PC-3 (cell line): Measurements from ENCODE around the gene MORN4. TPM values are rescaled to one million over a fixed set of nuclear protein-coding genes. Genes with fewer than 3 reads are reported as not detected.

ENCODE experiments used
- ATAC-seq: fragments of 200-7000 bp; cut with Tn5 transposase; 2 replicates; pipeline ENCODE4 v1.9.1; 2020; ENCODE audit warnings: mild to moderate bottlenecking, moderate library complexity
- BruUV-seq: library from RNA; stranded (reverse); fragments of 400-500 nt; replicated peaks from 2 replicates; lab custom pipeline; 2021; lab: Mats Ljungman, UMichigan
- CTCF ChIA-PET: fragments of 300-600 bp; sonication (Branson Sonifier 250); formaldehyde crosslinking; loops from one replicate; lab custom pipeline; 2022; ENCODE audit warnings: antibody characterized with exemption; lab: Charles Lee
- POLR2A ChIA-PET: fragments of 300-600 bp; sonication (Branson Sonifier 250); formaldehyde crosslinking; loops from one replicate; lab custom pipeline; 2022; ENCODE audit warnings: antibody characterized with exemption; ENCODE audit not compliant: unreplicated experiment; lab: Charles Lee
- DNase-seq: peaks from one replicate; pipeline ENCODE4 v3.0.0-alpha.2; 2015
- H2AFZ ChIP-seq: fragments of 300-600 bp; sonication (generic); 2 replicates; pipeline ENCODE4 v1.6.0; 2016; ENCODE audit warnings: antibody characterized with exemption, low read length
- H3F3A ChIP-seq: fragments of 300-600 bp; sonication (generic); one replicate; pipeline ENCODE4 v1.6.0; 2017; ENCODE audit warnings: antibody characterized with exemption, low read length, control low read depth, mild to moderate bottlenecking; ENCODE audit not compliant: unreplicated experiment
- H3K27ac ChIP-seq: fragments of 300-600 bp; sonication (generic); 2 replicates; pipeline ENCODE4 v1.5.1; 2016; ENCODE audit warnings: mild to moderate bottlenecking, low read length
- H3K27me3 ChIP-seq: fragments of 300-600 bp; sonication (generic); 2 replicates; pipeline ENCODE4 v1.6.1; 2016; ENCODE audit warnings: low read length, mixed read lengths
- H3K36me3 ChIP-seq: fragments of 300-600 bp; sonication (generic); 2 replicates; pipeline ENCODE4 v1.6.1; 2016; ENCODE audit warnings: low read depth, mixed run types, low read length, mixed read lengths
- H3K4me1 ChIP-seq: fragments of 300-600 bp; sonication (generic); 2 replicates; pipeline ENCODE4 v1.5.1; 2016; ENCODE audit warnings: low read length; ENCODE audit not compliant: insufficient read depth
- H3K4me2 ChIP-seq: fragments of 300-600 bp; sonication (generic); 2 replicates; pipeline ENCODE4 v1.6.0; 2016; ENCODE audit warnings: low read length
- H3K4me3 ChIP-seq: fragments of 300-600 bp; sonication (generic); 2 replicates; pipeline ENCODE4 v1.5.1; 2016; ENCODE audit warnings: mild to moderate bottlenecking, low read length, mixed read lengths
- H3K79me2 ChIP-seq: fragments of 300-600 bp; sonication (generic); 2 replicates; pipeline ENCODE4 v1.6.1; 2017; ENCODE audit warnings: low read length, mixed read lengths
- H3K9ac ChIP-seq: fragments of 300-600 bp; sonication (generic); 2 replicates; pipeline ENCODE4 v1.6.0; 2016; ENCODE audit warnings: mild to moderate bottlenecking, low read length
- H3K9me2 ChIP-seq: fragments of 300-600 bp; sonication (generic); replicated peaks from 2 replicates; pipeline ENCODE4 v1.6.1; 2016; ENCODE audit warnings: mixed run types, low read length, mixed read lengths
- H3K9me3 ChIP-seq: fragments of 300-600 bp; sonication (generic); 2 replicates; pipeline ENCODE4 v1.6.1; 2016; ENCODE audit warnings: low read length, mixed read lengths
- H4K20me1 ChIP-seq: fragments of 300-600 bp; sonication (generic); 2 replicates; pipeline ENCODE4 v1.6.1; 2016; ENCODE audit warnings: low read length, mixed read lengths
- CTCF ChIP-seq: fragments of 300-600 bp; sonication (generic); conservative IDR thresholded peaks from 2 replicates; pipeline ENCODE4 v1.5.1; 2017; ENCODE audit warnings: antibody characterized with exemption, low read depth, mild to moderate bottlenecking, low read length
- EZH2 ChIP-seq: fragments of 300-600 bp; sonication (generic); IDR thresholded peaks from one replicate; pipeline ENCODE4 v1.6.1; 2017; ENCODE audit warnings: antibody characterized with exemption, mild to moderate bottlenecking, low read length; ENCODE audit not compliant: unreplicated experiment
- EZH2phosphoT487 ChIP-seq: fragments of 300-600 bp; sonication (generic); IDR thresholded peaks from 2 replicates; pipeline ENCODE4 v1.6.1; 2018; ENCODE audit warnings: mild to moderate bottlenecking, antibody characterized with exemption, low read length, borderline replicate concordance
- intact Hi-C: fragments of 100-400 bp; cut with micrococcal nuclease; formaldehyde crosslinking; loops from 2 replicates; pipeline ENCODE4 v1.9.0; 2023
- total RNA-seq: library from RNA; depleted of rRNA; stranded (reverse); fragments of >200 nt; gene quantifications from 2 replicates; pipeline ENCODE4 v1.2.3, GENCODE V29; 2014

The MORN4 gene
- total RNA-seq, 1 experiment from 2014 or later, result 12.9 TPM

- DNase-seq, result no peak
- no peaks in the 10 kb centered on the region for H3K27me3 ChIP-seq
- CTCF ChIA-PET, result no interaction called here
- TF ChIP-seq EZH2 (no peak), CTCF (no peak)
- H3K9me3 ChIP-seq, result no peaks in the 10 kb centered on the region
- POLR2A ChIA-PET, result no interaction called here
- H3F3A ChIP-seq, result no peaks in the 10 kb centered on the region
- no TSS peak for BruUV-seq
- no peaks in the 10 kb centered on the region for H3K79me2 ChIP-seq
- no peak overlapping the region for H3K9ac ChIP-seq
- H3K9me2 ChIP-seq, result no peaks in the 10 kb centered on the region
- intact Hi-C loops, result no loop called here
- no peak for ATAC-seq
- no peak overlapping the region for H2AFZ ChIP-seq
- peaks cover 3% of the 10 kb centered on the region; the same call in 1 of the 2 replicates for H3K4me1 ChIP-seq
- no peak overlapping the region for H3K27ac ChIP-seq
- no peaks in the 10 kb centered on the region for H4K20me1 ChIP-seq
- H3K4me3 ChIP-seq, result no peak overlapping the region
- H3K4me2 ChIP-seq, result no peak overlapping the region
- no peaks in the 10 kb centered on the region for H3K36me3 ChIP-seq
These were observed 42.4 kb downstream of the MORN4 start for GRCh38 chr10:97590748-97591495.

- no peaks in the 10 kb centered on the region for H3K79me2 ChIP-seq
- no peak overlapping the region for H3K9ac ChIP-seq
- ChIA-PET POLR2A (interaction anchor here (0.6 kb wide), 1 partner anchor 33 kb away, joined by 11 read pairs; no protein-coding TSS in a partner anchor), CTCF (no interaction called here)
- H3K4me3 ChIP-seq, result no peak overlapping the region
- no peaks in the 10 kb centered on the region for H3K27me3 ChIP-seq
- no peaks in the 10 kb centered on the region for H3F3A ChIP-seq
- no TSS peak for BruUV-seq
- H3K27ac ChIP-seq, result no peak overlapping the region
- ATAC-seq, result no peak
- no peaks in the 10 kb centered on the region for H3K4me1 ChIP-seq
- no peak for TF ChIP-seq EZH2
- intact Hi-C loops, result no loop called here
- H3K4me2 ChIP-seq, result no peak overlapping the region
- DNase-seq, result no peak
- no peaks in the 10 kb centered on the region for H3K9me2 ChIP-seq
- no peak overlapping the region for H2AFZ ChIP-seq
- H3K9me3 ChIP-seq, result no peaks in the 10 kb centered on the region
- H4K20me1 ChIP-seq, result no peaks in the 10 kb centered on the region
- H3K36me3 ChIP-seq, result no peaks in the 10 kb centered on the region
These were observed 43.1 kb downstream of the MORN4 start for GRCh38 chr10:97590082-97590747.

GRCh38 chr10:97589479-97589878 lies 43.8 kb downstream of the MORN4 start, which contains the start of gene C10orf62:
TSS of gene C10orf62 (plus strand) at chr10:97589721. CDS start at chr10:97589898, 177 bp downstream.
- ATAC-seq, result no peak
- CTCF ChIA-PET, result no interaction called here
- BruUV-seq, result no TSS peak
- no peaks in the 10 kb centered on the region for H3K79me2 ChIP-seq
- TF ChIP-seq EZH2phosphoT487, result no peak
- TF ChIP-seq EZH2, result no peak
- TF ChIP-seq CTCF, result no peak
- H3K9me2 ChIP-seq, result no peaks in the 10 kb centered on the region
- H3K9me3 ChIP-seq, result no peaks in the 10 kb centered on the region
- no peak within 1 kb of the TSS for H3K4me2 ChIP-seq
- no peaks in the 10 kb centered on the region for H3K36me3 ChIP-seq
- no peak within 1 kb of the TSS for H3K9ac ChIP-seq
- H3K4me1 ChIP-seq, result no peaks in the 10 kb centered on the region
- no peak for DNase-seq
- POLR2A ChIA-PET, result no interaction called here
- no peaks in the 10 kb centered on the region for H4K20me1 ChIP-seq
- no peak within 1 kb of the TSS for H3K4me3 ChIP-seq
- intact Hi-C loops, result no loop called here
- no peak within 1 kb of the TSS for H2AFZ ChIP-seq
- no peak within 1 kb of the TSS for H3K27ac ChIP-seq
- no peaks in the 10 kb centered on the region for H3K27me3 ChIP-seq
- H3F3A ChIP-seq, result no peaks in the 10 kb centered on the region
